H1 (cell line): ENCODE measurements around the gene TYRO3. TPM values are rescaled to one million over a fixed set of nuclear protein-coding genes. Genes with fewer than 3 reads are reported as not detected.

ENCODE experiments used
- CTCF ChIA-PET: fragments of 300-600 bp; sonication (Branson Sonifier 250); formaldehyde crosslinking; loops from one replicate; lab custom pipeline; 2021; ENCODE audit not compliant: partially characterized antibody; lab: Charles Lee
- POLR2A ChIA-PET: fragments of 300-600 bp; sonication (Branson Sonifier 250); formaldehyde crosslinking; loops from one replicate; lab custom pipeline; 2021; ENCODE audit warnings: inconsistent platforms; ENCODE audit not compliant: partially characterized antibody; lab: Charles Lee
- DNase-seq, 2 experiments: peaks; one replicate each; pipeline versions ENCODE4 v3.0.0 to v3.0.0-alpha.2; 2010 to 2022; ENCODE audit warnings: low spot score in 2 of 2, low read depth in 1 of 2, mixed read lengths in 1 of 2
- FAIRE-seq: peaks from 2 replicates; lab custom pipeline; 2011; peaks lifted over from hg19 to GRCh38; lab: Jason Lieb, UNC
- H2AFZ ChIP-seq: 2 replicates; pipeline ENCODE4 v1.8.1; 2012; ENCODE audit warnings: low read length, inconsistent platforms
- H2AK5ac ChIP-seq: 2 replicates; pipeline ENCODE4 v1.6.1; 2013; ENCODE audit warnings: low read depth, low read length
- H2BK120ac ChIP-seq: replicated peaks from 2 replicates; pipeline ENCODE3; 2013; ENCODE audit warnings: low read depth, low read length, inconsistent platforms
- H2BK12ac ChIP-seq: 2 replicates; pipeline ENCODE4 v1.6.1; 2013; ENCODE audit warnings: low read depth, low read length
- H2BK15ac ChIP-seq: 2 replicates; pipeline ENCODE4 v1.6.1; 2013; ENCODE audit warnings: low read length
- H2BK20ac ChIP-seq: 2 replicates; pipeline ENCODE4 v1.6.1; 2013; ENCODE audit warnings: low read length
- H2BK5ac ChIP-seq: 2 replicates; pipeline ENCODE4 v1.6.1; 2013; ENCODE audit warnings: low read depth, low read length
- H3K14ac ChIP-seq: 2 replicates; pipeline ENCODE4 v1.6.1; 2013; ENCODE audit warnings: inconsistent platforms; ENCODE audit not compliant: insufficient read length
- H3K18ac ChIP-seq: 2 replicates; pipeline ENCODE4 v1.6.1; 2013; ENCODE audit warnings: low read length; ENCODE audit errors: extremely low read depth
- H3K23ac ChIP-seq: 2 replicates; pipeline ENCODE4 v1.6.1; 2013; ENCODE audit warnings: inconsistent platforms; ENCODE audit not compliant: insufficient read length
- H3K23me2 ChIP-seq: 2 replicates; pipeline ENCODE4 v1.6.1; 2013; ENCODE audit warnings: low read depth, low read length
- H3K27ac ChIP-seq: 2 replicates; pipeline ENCODE4 v1.6.1; 2011; ENCODE audit warnings: low read depth, low read length, inconsistent platforms
- H3K27me3 ChIP-seq, 4 experiments: replicated peaks in 1 of 4; 1 replicate in 1 of 4; 2 replicates in 3 of 4; pipeline versions ENCODE4 v1.6.1 to v1.8.1; 2011 to 2013; ENCODE audit warnings: low read length in 3 of 4, mild to moderate bottlenecking in 3 of 4, inconsistent platforms in 2 of 4, mixed read lengths in 2 of 4, moderate library complexity in 1 of 4; ENCODE audit not compliant: control insufficient read depth in 3 of 4, insufficient read depth in 3 of 4; ENCODE audit errors: extremely low read depth in 1 of 4
- H3K36me3 ChIP-seq, 4 experiments: 2 replicates each; pipeline versions ENCODE4 v1.6.1 to v1.8.1; 2011 to 2013; ENCODE audit warnings: mild to moderate bottlenecking in 4 of 4, low read length in 3 of 4, moderate library complexity in 2 of 4, control low read depth in 1 of 4, inconsistent platforms in 1 of 4; ENCODE audit not compliant: insufficient read depth in 4 of 4, control insufficient read depth in 2 of 4
- H3K4ac ChIP-seq: replicated peaks from 2 replicates; pipeline ENCODE3; 2013; ENCODE audit warnings: low read length, low read depth, mixed read lengths, inconsistent platforms; ENCODE audit not compliant: insufficient read length
- H3K4me1 ChIP-seq, 4 experiments: replicated peaks in 1 of 4; 1 replicate in 1 of 4; 2 replicates in 3 of 4; pipeline versions ENCODE4 v1.6.1 to v1.8.1; 2011 to 2013; ENCODE audit warnings: low read length in 3 of 4, inconsistent platforms in 2 of 4, mixed read lengths in 1 of 4; ENCODE audit not compliant: insufficient read depth in 4 of 4, control insufficient read depth in 3 of 4
- H3K4me2 ChIP-seq, 2 experiments: 2 replicates each; pipeline versions ENCODE4 v1.6.1 to v1.8.1; 2011 to 2013; ENCODE audit warnings: low read depth in 2 of 2, low read length in 2 of 2, control low read depth in 1 of 2, inconsistent platforms in 1 of 2, mild to moderate bottlenecking in 1 of 2; ENCODE audit not compliant: insufficient read depth in 1 of 2
- H3K4me3 ChIP-seq, 4 experiments: fragments of 200-600, 300-600 bp in 1 of 4; sonication (generic), shearing (Covaris generic), sonication (Bioruptor Twin) in 1 of 4; 2 replicates each; pipeline versions ENCODE4 v1.5.1 to v1.8.1; 2011 to 2016; ENCODE audit warnings: low read length in 4 of 4, low read depth in 3 of 4, control low read depth in 2 of 4, inconsistent platforms in 2 of 4, mild to moderate bottlenecking in 2 of 4, mixed read lengths in 1 of 4, moderate library complexity in 1 of 4; ENCODE audit not compliant: insufficient read depth in 2 of 4; ENCODE audit errors: extremely low read depth in 1 of 4
- H3K56ac ChIP-seq: replicated peaks from 2 replicates; pipeline ENCODE3; 2013; ENCODE audit warnings: low read depth, mild to moderate bottlenecking, mixed read lengths, low read length, inconsistent platforms; ENCODE audit not compliant: insufficient read length
- H3K79me1 ChIP-seq: 2 replicates; pipeline ENCODE4 v1.6.1; 2013; ENCODE audit warnings: low read depth, low read length, control low read depth
- H3K79me2 ChIP-seq, 2 experiments: 2 replicates each; pipeline versions ENCODE4 v1.6.1 to v1.8.1; 2012 to 2013; ENCODE audit warnings: low read length in 2 of 2, mild to moderate bottlenecking in 2 of 2, inconsistent platforms in 1 of 2; ENCODE audit not compliant: insufficient read depth in 2 of 2, control insufficient read depth in 1 of 2
- H3K9ac ChIP-seq, 4 experiments: replicated peaks in 1 of 4; 1 replicate in 1 of 4; 2 replicates in 3 of 4; pipeline versions ENCODE4 v1.6.1 to v1.8.1; 2011 to 2013; ENCODE audit warnings: low read depth in 3 of 4, low read length in 3 of 4, control low read depth in 2 of 4, mild to moderate bottlenecking in 2 of 4, moderate library complexity in 2 of 4, inconsistent platforms in 1 of 4; ENCODE audit errors: extremely low read depth in 1 of 4
- H3K9me3 ChIP-seq, 2 experiments: 2 replicates each; pipeline versions ENCODE4 v1.6.1 to v1.8.1; 2012 to 2013; ENCODE audit warnings: mild to moderate bottlenecking in 2 of 2, moderate library complexity in 2 of 2, control low read depth in 1 of 2, inconsistent platforms in 1 of 2, low read depth in 1 of 2, low read length in 1 of 2, mixed read lengths in 1 of 2; ENCODE audit not compliant: insufficient read depth in 2 of 2
- H4K20me1 ChIP-seq, 2 experiments: replicated peaks in 1 of 2; 2 replicates each; pipeline versions ENCODE3 to v1.8.1; 2011 to 2013; ENCODE audit warnings: inconsistent platforms in 2 of 2, low read length in 2 of 2, mild to moderate bottlenecking in 1 of 2; ENCODE audit not compliant: insufficient read depth in 2 of 2, control insufficient read depth in 1 of 2
- H4K5ac ChIP-seq: 2 replicates; pipeline ENCODE4 v1.6.1; 2013; ENCODE audit warnings: low read length, low read depth, mixed read lengths, inconsistent platforms; ENCODE audit not compliant: insufficient read length
- H4K8ac ChIP-seq: 2 replicates; pipeline ENCODE4 v1.8.0; 2013; ENCODE audit warnings: mild to moderate bottlenecking, moderate library complexity, low read length, inconsistent platforms; ENCODE audit not compliant: insufficient read depth; ENCODE audit errors: extremely low read depth
- H4K91ac ChIP-seq: replicated peaks from 2 replicates; pipeline ENCODE3; 2013; ENCODE audit warnings: low read length, mixed read lengths, inconsistent platforms; ENCODE audit not compliant: insufficient read length
- ASH2L ChIP-seq: fragments of 200-600, 300-600 bp; sonication (generic); IDR thresholded peaks from one replicate; pipeline ENCODE4 v1.7.1; 2017; ENCODE audit warnings: low read length
- BACH1 ChIP-seq: IDR thresholded peaks from 2 replicates; pipeline ENCODE4 v1.6.1; 2012; ENCODE audit warnings: low read length, improper control_type of control experiment
- FOSL1 ChIP-seq: IDR thresholded peaks from 2 replicates; pipeline ENCODE4 v1.6.1; 2011; ENCODE audit warnings: mild to moderate bottlenecking, low read depth, low read length, moderate library complexity; ENCODE audit not compliant: insufficient read depth
- HDAC2 ChIP-seq, 2 experiments: fragments of 300-600 bp in 1 of 2; sonication (generic) in 1 of 2; IDR thresholded peaks; 2 replicates each; pipeline ENCODE4 v1.6.1; 2011 to 2012; ENCODE audit warnings: low read depth in 2 of 2, low read length in 2 of 2, mild to moderate bottlenecking in 2 of 2, moderate library complexity in 2 of 2, borderline replicate concordance in 1 of 2, inconsistent platforms in 1 of 2
- JUND ChIP-seq: IDR thresholded peaks from 2 replicates; pipeline ENCODE4 v1.6.1; 2011; ENCODE audit warnings: mild to moderate bottlenecking, improper control_type of control experiment, low read length
- KDM1A ChIP-seq: fragments of 200-600, 300-600 bp; sonication (generic); IDR thresholded peaks from 2 replicates; pipeline ENCODE4 v1.7.1; 2016; ENCODE audit warnings: mild to moderate bottlenecking, low read length, borderline replicate concordance
- KDM4A ChIP-seq: IDR thresholded peaks from one replicate; pipeline ENCODE4 v1.7.1; 2012; ENCODE audit warnings: low read depth, mild to moderate bottlenecking, moderate library complexity, low read length, inconsistent platforms; ENCODE audit not compliant: severe bottlenecking
- SIX5 ChIP-seq: IDR thresholded peaks from 2 replicates; pipeline ENCODE4 v1.6.1; 2011; ENCODE audit warnings: mild to moderate bottlenecking, low read depth, low read length
- SP2 ChIP-seq: IDR thresholded peaks from 2 replicates; pipeline ENCODE4 v1.6.1; 2012; ENCODE audit warnings: mild to moderate bottlenecking, low read length, inconsistent platforms
- SRF ChIP-seq: IDR thresholded peaks from 2 replicates; pipeline ENCODE4 v1.6.1; 2011; ENCODE audit warnings: mild to moderate bottlenecking, low read depth, low read length, moderate library complexity
- SUZ12 ChIP-seq: fragments of 200-600 bp; sonication (generic); IDR thresholded peaks from 2 replicates; pipeline ENCODE4 v1.6.1; 2012; ENCODE audit warnings: mild to moderate bottlenecking, inconsistent platforms, low read length, moderate library complexity, mixed read lengths
- WGBS, 2 experiments: shearing (Covaris generic) in 1 of 2; methylation state at CpG; one replicate each; pipeline versions ENCODE4 v1.1.6 to v1.1.7; 2013 to 2015; ENCODE audit warnings: low lambda C conversion rate in 2 of 2, mixed read lengths in 2 of 2, inconsistent platforms in 1 of 2, low coverage in 1 of 2, missing lambda C conversion rate in 1 of 2; ENCODE audit not compliant: insufficient replicate concordance in 2 of 2, insufficient coverage in 1 of 2, insufficient read length in 1 of 2; ENCODE audit errors: extremely low coverage in 1 of 2, missing lambda C conversion rate in 1 of 2; 5-methylcytosine and 5-hydroxymethylcytosine counted together
- polyA plus RNA-seq, 7 experiments: library from polyadenylated mRNA; depleted of rRNA in 3 of 7; stranded (reverse) in 5 of 7; unstranded in 2 of 7; fragments of >200 nt in 5 of 7; fragments of 200-250 nt in 2 of 7; gene quantifications; 1 replicate in 5 of 7; 2 replicates in 1 of 7; 4 replicates in 1 of 7; pipeline versions ENCODE4 v1.2.1 to v1.2.3, GENCODE V29; 2011 to 2013; ENCODE audit warnings: missing spikeins in 2 of 7, mixed read lengths in 2 of 7
- total RNA-seq: library from RNA; stranded (reverse); fragmentation: NEBNext Ultra II Directional; extraction: Animal tissue kit (Norgen Biotek cat#: 25700); gene quantifications from 2 replicates; pipeline ENCODE4 v1.2.1, GENCODE V29; 2021

The TYRO3 gene
- total and polyA plus RNA-seq, 2 of the 8 experiments (the other 6 are each of a cell fraction or from before 2014, with no cell fraction given) = 82.7 to 98.8 TPM

DNA sequence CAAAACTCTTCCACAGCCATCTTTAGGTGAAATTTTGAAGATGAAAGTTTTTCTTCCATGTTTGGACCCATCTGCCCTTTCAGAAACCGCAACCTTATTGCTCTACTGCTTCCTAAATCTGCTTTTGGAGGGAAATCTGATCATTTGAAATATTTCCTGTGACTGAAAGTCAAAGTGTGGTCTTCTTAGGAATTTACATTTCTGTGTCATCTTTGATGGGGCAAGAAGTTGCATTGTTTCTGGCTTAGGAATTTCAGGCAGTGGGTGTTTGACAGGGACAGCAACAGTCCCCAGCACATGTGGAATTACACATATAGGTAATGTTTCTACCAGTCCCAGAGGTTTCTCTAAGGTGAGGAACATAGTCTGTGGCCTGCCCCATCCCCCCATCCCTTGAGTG is 5.3 kb upstream of the TYRO3 start:
- Histone ChIP-seq H2BK20ac (no peak overlapping the region), H3K9ac (no peak overlapping the region), H2BK15ac (no peak overlapping the region), H3K23me2 (peaks cover 2% of the 10 kb centered on the region; the same call in 1 of the 2 replicates), H4K5ac (no peak overlapping the region), H2AK5ac (no peak overlapping the region; the same call in 1 of the 2 replicates), H3K36me3 (no peaks in the 10 kb centered on the region), H2BK12ac (no peak overlapping the region; the same call in 1 of the 2 replicates), H4K20me1 (peaks cover 0 to 1% of the 10 kb centered on the region in 2 experiments), H3K9me3 (no peaks in the 10 kb centered on the region), H2BK5ac (no peak overlapping the region), H2BK120ac (no peak overlapping the region), H3K4ac (no peak overlapping the region), H4K8ac (no peak overlapping the region), H3K14ac (no peak overlapping the region), H4K91ac (no peak overlapping the region), H3K79me2 (no peaks in the 10 kb centered on the region), H3K23ac (no peak overlapping the region), H3K79me1 (no peaks in the 10 kb centered on the region; the same call in 1 of the 2 replicates), H3K4me3 (no peak overlapping the region), H3K27me3 (no peaks in the 10 kb centered on the region; a peak in 1 of 7 replicates), H2AFZ (no peak overlapping the region), H3K56ac (no peak overlapping the region), H3K27ac (no peak overlapping the region), H3K4me1 (peaks cover 3 to 9% (median 6%) of the 10 kb centered on the region in 4 experiments; a peak in 6 of 7 replicates), H3K4me2 (no peak overlapping the region), H3K18ac (no peak overlapping the region)
- WGBS, 2 experiments = 90% methylated on average over 1 of the region's 1 CpG; no CpG with 5 or more reads in 1 of the 2 experiments
- POLR2A ChIA-PET = interaction anchor here (0.9 to 21.2 kb wide), 3 partner anchors 9 to 28 kb away, joined by 3 to 643 read pairs (median 9); partner anchors contain the start of gene RPAP1
- no peak for DNase-seq
- no peak for TF ChIP-seq SIX5
- no peak for TF ChIP-seq SP2
- no peak for TF ChIP-seq SUZ12
- no peak for TF ChIP-seq HDAC2 (IDR thresholded peaks at IDR 0.05; ENCODE audit: borderline replicate concordance in 1 of 2, low read depth in 2 of 2, low read length in 2 of 2)
- no peak for TF ChIP-seq FOSL1
- TF ChIP-seq KDM4A = no peak
- TF ChIP-seq KDM1A = no peak
- TF ChIP-seq JUND = no peak
- TF ChIP-seq BACH1 = no peak
- no peak for TF ChIP-seq ASH2L
- no peak for TF ChIP-seq SRF
- no peak for FAIRE-seq
- CTCF ChIA-PET = interaction anchor here (0.8 to 2.3 kb wide), 3 partner anchors 9 to 50 kb away, joined by 3 to 8 read pairs (median 6); no protein-coding TSS in a partner anchor
